NCI-H1417 (cell line): ENCODE results near the gene JADE3.

Experiments
- DNase-seq, 3 experiments: peaks; one replicate each; lab custom pipeline; 2025; lab: John Stamatoyannopoulos, UW

The JADE3 gene

DNA sequence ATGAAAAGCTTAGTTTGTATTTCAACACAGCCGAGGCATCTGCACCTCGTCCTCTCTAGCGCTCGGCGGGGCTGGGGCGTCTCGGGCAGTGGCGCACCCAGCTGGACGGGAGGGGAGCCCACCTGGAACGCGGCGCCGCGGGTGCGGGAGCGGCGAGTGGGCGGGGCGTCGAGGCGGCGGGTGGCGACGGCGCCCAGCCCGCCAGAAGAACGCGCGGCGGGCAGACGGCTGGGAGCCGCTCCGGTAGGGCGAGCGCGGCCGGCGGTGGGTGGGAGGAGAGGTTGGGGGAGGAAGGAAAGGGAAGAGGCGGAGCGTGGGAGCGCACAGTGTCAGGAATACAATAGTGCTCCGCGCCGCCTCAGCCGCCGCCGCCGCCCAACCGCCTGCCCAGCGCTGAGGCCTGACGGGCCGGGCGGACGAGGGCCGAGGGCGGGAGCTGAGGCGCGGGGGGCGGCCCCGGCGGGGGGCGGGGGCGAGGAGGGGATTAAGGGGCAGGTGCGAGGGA is at the start of gene JADE3:
Gene JADE3 (plus strand): TSS at position 324 of the 505 bp plus-strand sequence. CDS start 72,474 bp downstream, outside the sequence.
- DNase-seq: peak; percentile 29 to 94 (median 92)

DNA sequence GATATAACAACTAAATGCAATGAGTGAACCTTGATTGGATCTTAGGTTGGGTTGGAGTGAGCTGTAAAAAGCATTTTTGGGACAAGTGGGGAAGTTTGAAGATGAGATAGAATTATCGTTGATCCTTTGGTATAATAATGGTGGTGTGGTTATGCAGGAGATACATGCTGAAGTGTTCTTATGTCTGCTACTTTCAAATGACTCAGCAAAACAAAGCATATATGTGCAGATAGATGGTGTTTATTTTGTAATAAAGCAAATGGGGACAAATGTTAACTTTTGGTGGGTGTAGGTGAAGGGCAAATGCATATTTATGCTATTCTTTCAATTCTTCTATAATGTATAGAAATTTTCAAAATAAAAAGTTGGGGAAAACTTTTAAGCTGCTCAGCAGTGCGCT is 49.1 kb upstream of the JADE3 start:
- DNase-seq: no peak

DNA sequence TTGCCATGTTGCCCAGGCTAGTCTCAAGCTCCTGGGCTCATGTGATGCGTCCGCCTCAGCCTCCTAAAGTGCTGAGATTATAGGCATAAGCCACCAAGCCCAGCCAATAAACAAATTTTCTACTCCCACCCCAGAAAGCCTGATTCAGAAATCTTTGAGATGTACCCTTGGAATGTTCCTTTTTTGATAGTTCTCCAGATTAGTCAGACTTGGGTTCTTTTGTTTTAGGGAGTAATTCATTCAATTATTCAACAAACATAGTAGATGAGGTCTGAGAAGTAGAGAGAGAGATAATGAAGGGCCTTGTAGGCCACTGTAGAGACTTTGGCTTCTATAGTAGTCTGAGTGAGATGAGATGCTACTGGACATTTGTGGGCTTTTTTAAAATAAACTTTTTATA is 47.6 kb upstream of the JADE3 start:
- no peak for DNase-seq

DNA sequence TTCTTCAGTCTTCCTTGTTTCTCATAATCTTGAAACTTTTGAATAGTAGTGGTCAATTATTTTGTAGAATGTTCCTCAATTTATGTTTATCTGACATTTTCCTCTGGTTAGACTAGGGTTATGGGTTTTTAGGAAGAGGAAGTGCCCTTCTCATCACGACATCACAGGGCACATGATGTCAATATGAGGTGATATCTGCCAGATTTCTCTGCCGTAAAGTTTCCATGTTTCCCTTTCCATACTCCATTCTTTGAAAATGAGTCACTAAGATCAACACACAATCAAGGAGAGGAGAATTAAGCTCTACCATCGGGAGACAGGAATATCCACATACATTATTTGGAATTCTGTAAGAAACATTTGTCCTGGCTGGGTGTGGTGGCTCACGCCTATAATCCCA is 46.9 kb upstream of the JADE3 start:
- no peak for DNase-seq

DNA sequence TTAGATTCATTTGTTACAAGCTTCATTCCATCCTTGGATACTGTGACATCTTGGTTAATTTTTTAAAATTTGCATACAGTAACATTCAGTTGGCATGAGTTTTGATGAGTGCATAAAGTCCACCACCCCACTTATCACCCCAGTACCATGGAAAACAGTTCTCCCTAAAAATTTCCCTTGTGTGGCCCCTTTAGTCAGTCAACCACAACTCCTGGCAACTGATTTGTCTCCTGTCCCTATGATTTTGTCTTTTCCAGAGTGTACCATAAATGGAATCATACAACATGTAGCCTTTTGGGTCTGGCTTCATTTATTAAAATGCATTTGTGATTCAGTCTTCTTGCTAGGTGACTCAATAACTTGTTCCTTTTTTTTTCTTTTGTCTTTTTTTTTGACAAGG is 45.5 kb upstream of the JADE3 start:
- DNase-seq: no peak

DNA sequence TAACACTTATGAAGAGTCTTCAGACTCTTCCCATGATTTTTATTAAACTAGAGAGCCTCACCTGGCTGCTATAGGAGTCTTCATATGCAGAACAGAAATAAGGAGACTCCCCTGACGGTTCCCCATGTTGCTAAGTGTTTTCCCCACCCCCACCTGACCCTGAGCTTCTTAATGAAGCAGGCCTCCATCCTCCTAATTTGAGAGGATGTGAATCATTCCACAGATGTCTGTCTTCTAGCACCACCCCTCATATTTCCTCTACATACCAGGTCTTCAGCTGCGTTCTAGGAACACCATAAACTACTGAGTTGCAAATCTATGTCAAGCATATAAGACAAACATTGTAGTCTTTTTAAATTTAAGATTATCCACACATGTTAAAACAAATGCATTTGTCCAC is 38.5 kb upstream of the JADE3 start:
- no peak for DNase-seq

DNA sequence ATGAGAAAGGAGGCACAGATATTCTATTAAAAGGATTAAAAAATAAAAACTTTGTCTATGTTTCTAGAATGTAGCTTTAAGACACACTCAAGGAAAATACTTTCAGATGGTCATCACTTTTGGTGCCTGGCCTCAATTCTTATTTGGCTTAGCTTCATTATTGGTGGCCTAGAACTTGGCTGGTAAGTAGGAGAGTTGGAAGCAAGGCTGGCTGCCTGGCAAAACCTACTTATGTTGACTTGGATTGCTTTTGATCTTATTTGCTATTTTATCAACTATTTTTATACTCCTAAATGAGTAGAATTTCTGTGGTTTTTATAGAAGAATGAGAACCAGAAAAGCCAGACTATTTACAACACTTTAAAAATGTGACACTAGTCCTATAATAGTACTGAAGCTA is 35.3 kb upstream of the JADE3 start:
- no peak for DNase-seq

DNA sequence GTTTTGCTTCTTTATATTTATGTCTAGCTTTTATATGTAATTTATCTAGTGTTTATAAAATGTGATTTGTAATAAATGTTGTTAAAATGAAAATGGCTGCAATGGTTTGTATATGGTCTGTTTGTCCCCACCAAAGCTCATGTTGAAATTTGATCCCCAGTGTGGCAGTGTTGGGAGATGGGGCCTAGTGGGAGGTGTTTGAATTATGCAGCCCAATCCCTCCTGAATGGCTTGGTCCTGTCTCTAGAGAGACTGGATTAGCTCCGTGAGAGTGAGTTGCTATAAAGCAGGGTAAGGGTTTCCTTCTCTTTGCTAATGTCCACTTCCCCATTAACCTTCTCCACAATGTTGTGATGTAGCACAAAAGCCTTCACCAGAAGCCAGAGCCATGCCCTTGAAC is 30.0 kb upstream of the JADE3 start:
- DNase-seq: peak in 1 of 3 experiments; percentile 11

DNA sequence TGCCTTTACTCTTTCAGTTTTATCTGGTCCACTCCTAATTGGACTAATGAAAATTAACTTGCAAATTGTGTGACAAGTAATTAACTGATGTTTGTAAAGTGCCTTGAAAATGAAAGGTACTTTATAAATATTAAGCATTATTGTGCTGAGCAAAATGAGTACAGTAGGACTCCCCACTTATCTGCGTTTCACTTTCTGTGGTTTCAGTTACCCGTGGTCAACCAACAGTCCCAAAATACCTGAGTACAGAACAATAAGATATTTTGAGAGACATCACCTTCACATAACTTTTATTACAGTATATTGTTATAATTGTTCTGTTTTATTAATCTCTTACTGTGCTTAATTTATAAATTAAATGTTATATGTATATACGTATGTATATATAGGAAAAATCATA is 27.4 kb upstream of the JADE3 start:
- no peak for DNase-seq

DNA sequence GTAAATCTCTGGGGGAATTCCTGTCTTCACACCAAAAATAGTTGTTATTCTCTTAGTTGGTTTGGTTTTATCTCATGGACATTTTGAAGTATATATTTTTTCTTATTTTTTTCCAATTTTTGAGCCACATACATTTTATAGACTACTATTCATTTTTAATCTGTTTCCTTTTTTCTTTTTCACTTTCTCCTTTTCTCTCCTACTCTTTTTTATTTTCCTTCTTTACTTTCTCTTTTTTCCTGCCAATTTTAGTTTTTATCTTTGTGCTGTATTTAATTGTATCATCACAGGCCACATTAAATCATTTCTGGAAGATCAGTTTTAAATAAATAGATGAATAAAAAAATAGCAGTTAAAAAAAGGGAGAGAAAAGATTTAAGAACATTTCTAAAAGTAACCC is 14.0 kb upstream of the JADE3 start:
- DNase-seq: no peak

DNA sequence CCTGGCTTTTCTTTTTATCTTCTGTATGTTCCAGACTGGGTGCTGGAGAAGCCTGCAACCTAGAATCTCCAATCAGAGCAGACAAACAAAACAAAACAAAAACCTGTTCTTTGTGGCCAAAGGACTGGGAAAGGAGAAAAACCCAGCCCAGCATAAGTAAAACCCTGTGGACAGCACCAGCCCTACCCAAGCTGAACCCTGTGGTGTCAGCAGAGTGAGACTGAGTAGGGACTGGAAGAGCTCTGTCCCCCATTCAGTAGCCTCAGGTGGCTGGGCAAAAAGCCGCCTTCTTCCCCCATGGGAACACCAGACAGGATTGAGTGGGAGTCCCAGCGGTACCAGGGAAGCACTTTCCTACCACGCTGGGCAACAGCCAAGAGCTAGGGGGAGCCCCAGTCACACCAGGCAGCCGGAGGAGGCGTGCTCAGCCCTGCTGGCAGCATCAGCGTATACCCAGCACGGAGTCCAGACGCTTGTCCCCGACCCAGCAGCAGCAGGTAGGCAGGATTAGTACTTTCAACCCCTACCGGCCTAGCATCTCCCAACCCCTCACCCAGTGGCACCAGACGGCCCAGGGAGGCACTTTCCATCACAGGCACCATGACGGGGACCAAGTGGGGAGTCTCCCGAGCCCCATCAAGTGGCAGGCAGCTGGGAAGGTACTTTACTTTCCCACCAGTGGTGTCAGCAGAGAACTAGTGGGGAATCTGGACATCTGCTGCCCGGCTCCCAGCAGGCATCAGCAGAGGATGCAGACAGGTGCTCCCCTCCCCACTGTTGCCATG is 8.6 kb upstream of the JADE3 start:
- DNase-seq: peak; percentile 47 to 98 (median 97)

DNA sequence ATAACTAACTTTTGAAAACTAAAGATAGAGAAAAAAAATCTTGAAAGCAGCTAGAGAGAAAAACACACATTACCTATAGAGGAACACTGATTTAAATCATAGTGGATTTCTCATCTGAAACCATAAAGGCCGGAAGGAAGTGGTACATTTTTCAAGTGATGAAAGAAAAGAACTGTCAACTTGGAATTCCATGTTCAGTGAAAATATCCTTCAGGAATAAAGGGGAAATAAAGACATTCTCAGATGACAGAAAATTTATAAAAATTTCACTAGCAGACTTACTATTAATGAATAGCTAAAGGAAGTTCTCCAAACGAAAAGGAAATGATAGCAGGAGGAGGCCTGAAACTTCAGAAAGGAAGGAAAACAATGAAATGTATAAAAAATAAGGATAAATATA is 7.6 kb upstream of the JADE3 start:
- DNase-seq: no peak

DNA sequence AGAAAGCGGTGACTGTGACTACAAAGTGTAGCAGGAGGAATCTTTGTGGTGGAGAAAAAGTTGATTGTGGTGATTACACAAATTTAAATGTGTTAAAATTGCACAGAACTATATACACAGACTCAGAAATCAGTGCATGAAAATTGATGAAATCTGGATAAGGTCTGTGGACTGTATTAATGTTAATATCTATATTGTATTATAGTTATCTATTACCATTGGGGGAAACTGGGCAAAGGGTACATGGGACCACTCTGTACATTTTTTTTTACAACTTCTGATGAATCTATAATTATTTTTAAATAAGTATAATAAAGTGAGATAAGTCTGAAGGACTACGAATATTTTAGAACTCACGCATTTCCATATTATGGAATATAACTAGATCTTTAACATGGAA is 1.8 kb upstream of the JADE3 start:
- no peak for DNase-seq

DNA sequence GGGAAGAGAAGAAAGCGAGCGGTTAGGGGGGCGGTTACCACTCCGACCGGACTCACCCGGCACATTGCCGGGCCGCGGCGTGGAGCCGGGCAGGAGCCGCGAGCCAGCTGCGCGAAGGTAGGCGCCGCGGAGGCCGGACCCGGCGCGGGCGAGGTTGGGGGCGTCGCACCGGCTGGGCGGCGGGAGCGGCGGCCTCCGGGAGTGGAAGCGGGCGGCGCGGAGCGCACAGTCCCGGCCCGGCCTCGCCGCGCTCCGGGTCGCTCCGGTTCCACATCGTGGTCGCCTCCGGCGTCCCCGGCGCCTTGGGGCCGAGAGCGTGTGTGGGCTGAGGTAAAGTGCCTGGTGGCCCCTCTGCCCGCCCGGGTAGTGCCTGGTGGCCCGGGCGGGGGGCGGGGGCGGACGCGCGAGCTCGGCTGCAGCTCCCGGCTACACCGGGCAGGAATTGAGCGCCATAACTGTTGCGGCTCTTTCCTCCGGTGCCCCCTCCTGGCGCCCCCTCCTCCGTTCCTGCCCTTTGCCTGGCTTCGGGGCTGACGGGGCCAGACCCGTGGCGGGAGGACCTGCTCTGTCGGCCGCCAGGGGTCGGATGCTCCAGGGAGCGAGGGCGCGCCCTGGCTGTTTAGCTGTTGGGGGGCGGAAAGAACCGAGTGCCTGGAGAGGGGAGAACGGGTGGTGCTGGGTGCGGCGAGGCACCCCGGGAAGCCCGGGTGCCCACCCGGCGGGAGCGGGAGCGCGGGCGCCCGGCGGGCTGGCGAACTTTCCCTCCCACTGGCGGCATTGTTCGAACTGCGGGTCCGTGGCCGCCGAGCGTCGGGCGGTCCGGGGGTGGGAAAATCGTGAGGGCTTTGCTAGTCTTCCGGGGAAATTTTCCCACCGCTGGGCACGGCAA is 626 bp downstream of the JADE3 start:
- DNase-seq: peak; percentile 5 to 82 (median 79)

DNA sequence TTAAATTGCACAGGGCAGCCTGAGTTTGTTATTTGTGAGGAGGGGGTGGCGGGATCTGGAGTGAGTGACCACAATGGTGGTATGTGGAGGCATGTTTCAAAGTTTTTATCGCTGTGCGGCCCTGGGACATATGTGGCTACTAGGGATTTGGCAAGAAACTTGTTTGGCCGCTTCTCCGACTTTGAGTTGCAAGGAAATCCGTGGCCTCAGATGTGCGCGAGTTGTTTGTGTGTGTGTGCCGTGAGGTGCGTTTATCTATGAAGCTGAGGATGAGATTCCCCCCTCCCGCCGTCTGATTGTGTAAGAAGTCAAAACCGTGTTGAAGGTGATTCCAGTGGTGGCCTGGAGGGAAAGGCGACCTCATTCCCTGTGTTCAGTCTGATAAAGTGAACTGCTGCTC is 1.4 kb downstream of the JADE3 start:
- peak in 2 of 3 experiments; percentile 12 to 55 for DNase-seq

DNA sequence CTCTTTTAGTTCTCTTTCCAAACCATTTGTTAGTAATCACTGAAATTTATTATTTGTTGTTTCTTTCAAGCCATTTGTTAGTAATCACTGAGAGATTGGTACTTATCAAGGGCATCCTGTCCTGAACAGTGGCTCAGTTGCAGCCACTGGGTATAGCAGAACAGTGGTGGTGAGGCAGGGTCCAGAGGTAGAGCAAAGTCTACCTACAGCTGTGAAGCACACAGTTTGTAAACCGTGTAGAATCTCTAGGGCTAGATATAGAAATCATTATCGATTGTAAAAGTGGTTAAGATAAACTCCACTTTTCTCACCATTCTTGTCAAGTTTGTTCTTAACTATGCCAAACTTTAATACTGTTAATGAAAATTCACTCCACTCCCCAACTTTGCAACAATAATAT is 4.1 kb downstream of the JADE3 start:
- no peak for DNase-seq

DNA sequence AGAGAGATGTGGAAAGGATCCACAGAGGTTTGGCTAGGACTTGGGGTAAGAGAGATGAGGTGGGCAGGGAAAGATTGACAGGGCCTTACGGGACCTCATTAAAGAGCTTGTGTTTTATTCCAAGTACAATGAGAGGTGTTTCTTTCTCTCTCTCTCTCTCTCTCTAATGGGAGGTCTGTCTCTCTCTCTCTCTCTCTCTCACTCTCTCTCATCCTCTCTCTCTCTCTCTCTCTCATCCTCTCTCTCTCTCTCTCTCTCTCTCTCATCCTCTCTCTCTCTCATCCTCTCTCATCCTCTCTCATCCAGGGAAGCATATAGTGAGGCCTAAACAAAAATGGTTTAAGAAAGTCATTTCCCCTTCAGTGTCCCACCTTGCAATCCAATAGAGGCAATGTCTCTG is 5.4 kb downstream of the JADE3 start:
- DNase-seq: no peak

DNA sequence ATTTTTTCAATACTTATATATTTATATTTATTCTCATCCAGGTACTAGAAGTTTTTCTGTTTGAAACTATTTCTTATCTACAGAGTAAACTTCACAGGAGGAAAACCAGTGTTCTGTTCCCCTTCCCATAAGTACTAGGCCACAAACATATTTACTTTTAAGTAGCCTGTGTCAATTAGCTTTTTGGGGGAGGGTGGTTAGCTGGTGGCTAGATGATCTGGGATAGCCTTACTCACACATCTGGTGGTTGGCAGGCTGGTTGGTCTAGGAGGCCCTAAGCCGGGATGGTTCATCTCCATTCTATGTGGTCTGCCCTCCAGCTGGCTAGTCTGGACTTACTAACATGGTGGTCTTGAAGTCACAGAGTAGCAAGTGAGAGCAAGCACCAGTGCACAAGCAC is 6.2 kb downstream of the JADE3 start:
- no peak for DNase-seq

DNA sequence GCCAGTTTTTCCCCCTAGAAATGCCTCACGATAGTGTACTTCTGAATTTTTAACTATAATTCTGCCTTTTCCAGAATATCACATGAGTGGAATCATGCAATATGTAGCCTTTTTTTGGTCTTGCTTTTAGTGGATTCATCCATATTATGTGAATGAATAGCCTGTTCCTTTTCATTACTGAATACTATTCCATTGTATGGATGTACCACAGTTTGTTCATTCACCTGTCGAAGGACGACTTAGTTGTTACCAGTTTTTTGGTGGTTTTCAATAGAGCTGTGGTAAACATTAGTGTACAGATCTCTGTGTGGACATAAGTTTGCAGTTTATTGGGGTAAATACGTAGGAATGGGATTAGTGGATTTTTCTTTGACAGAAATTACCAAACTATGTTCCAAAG is 8.0 kb downstream of the JADE3 start:
- DNase-seq: no peak

DNA sequence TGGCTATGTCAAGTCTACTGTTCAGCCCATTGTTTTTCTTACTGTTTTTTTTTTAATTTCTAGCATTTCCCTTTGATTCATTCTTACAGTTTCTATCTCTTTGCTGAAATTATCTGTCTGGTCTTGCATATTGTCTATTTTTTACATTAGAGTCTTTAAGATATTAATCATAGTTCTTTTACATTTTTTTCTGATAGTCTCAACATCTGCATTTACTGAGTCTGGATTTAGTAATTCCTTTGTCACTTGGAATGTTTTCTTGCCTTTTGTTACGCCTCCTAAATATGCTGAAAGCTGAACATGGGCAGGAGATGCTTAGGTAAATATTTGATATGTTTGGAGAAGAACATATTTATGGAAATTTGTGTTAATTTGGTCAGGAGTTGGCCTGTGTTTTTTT is 10.4 kb downstream of the JADE3 start:
- no peak for DNase-seq

DNA sequence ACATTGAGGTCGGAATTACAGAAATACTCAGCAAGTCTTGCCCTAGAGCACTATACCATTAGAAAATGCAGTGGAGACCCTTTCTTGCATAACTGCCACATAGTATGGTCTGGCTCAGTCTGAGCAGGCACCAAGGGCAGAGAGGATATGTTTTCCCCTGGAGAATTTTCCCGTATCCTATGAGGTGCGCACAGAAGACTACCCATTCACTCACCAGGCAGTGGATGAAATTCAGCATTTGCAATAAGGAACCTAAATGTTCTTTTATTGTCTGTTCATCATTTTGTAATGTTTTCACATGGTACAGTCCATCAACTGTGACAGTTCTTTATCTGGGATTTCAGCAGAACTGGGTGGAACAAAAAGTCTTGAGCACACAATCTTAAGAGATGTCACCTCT is 15.5 kb downstream of the JADE3 start:
- DNase-seq: no peak

DNA sequence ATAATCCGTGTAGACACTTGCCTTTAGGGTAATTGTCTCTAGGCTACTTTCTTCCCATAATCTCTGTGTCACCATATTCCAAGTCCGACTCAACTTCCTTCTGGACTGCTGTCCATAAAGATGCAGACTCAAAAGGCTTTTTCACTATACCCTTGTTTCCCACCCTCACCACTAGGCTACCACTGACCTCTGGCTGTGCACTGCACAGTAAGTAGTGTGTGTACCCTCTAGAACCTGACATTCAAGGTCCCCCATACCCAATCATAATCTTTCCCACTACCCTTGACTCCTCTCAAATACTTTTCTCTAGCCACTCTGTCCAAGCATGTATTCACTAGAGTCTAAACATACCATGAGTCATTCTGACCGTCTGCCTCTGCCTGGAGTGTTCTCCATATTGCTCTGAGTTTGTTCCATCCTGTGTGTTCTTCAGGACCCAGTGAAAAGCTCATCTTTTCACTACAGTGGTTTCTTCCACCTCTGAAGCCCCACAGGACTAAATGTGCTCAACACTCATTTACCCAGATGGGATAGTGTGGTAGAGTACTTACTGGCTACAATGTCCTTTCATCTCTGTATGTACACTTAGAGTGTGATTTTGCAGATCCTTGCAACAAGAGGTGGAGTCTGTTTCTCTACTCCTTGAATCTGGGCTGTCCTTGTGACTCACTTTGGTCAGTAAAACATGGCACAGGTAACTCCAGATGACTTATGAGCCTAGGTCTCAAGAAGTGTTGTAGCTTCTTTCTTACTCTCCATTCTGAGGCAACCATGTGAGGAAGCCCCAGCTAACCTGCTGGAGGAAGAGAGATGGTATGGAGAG is 17.4 kb downstream of the JADE3 start:
- no peak for DNase-seq
